GM23248 (cell line): ENCODE data around the gene DNAI2. TPM values are rescaled to one million over a fixed set of nuclear protein-coding genes. Genes with fewer than 3 reads are reported as not detected.

Experiments used
- DNase-seq: peaks from one replicate; pipeline ENCODE4 v3.0.0-alpha.2; 2015
- H2AFZ ChIP-seq: fragments of 200-600 bp; sonication (generic); 2 replicates; pipeline ENCODE4 v1.6.1; 2016; ENCODE audit warnings: antibody characterized with exemption
- H3F3A ChIP-seq: fragments of 200-600 bp; sonication (generic); 2 replicates; pipeline ENCODE4 v1.6.1; 2016; ENCODE audit warnings: mild to moderate bottlenecking, antibody characterized with exemption, mixed run types; ENCODE audit not compliant: insufficient read depth
- H3K27ac ChIP-seq: fragments of 200-600 bp; sonication (generic); 2 replicates; pipeline ENCODE4 v1.5.1; 2016; ENCODE audit warnings: mild to moderate bottlenecking
- H3K27me3 ChIP-seq: fragments of 200-600 bp; sonication (generic); replicated peaks from 2 replicates; pipeline ENCODE4 v1.6.1; 2016; ENCODE audit warnings: mild to moderate bottlenecking; ENCODE audit not compliant: insufficient read depth
- H3K36me3 ChIP-seq: fragments of 200-600 bp; sonication (generic); 2 replicates; pipeline ENCODE4 v1.6.1; 2016; ENCODE audit warnings: low read depth, mild to moderate bottlenecking
- H3K4me1 ChIP-seq: fragments of 200-600 bp; sonication (generic); 2 replicates; pipeline ENCODE4 v1.6.1; 2016; ENCODE audit warnings: mild to moderate bottlenecking; ENCODE audit not compliant: insufficient read depth
- H3K4me2 ChIP-seq: fragments of 200-600 bp; sonication (generic); one replicate; pipeline ENCODE4 v1.6.1; 2016; ENCODE audit warnings: mild to moderate bottlenecking; ENCODE audit not compliant: unreplicated experiment
- H3K4me3 ChIP-seq: fragments of 200-600 bp; sonication (generic); 2 replicates; pipeline ENCODE4 v1.5.1; 2016; ENCODE audit warnings: mild to moderate bottlenecking
- H3K79me2 ChIP-seq: fragments of 200-600 bp; sonication (generic); 2 replicates; pipeline ENCODE4 v1.6.1; 2016; ENCODE audit warnings: mild to moderate bottlenecking; ENCODE audit not compliant: insufficient read depth
- H3K9ac ChIP-seq: fragments of 200-600 bp; sonication (generic); 2 replicates; pipeline ENCODE4 v1.6.1; 2016; ENCODE audit warnings: mild to moderate bottlenecking
- H3K9me2 ChIP-seq: fragments of 200-600 bp; sonication (generic); 2 replicates; pipeline ENCODE4 v1.6.1; 2016; ENCODE audit warnings: mixed run types, mild to moderate bottlenecking, moderate library complexity; ENCODE audit not compliant: insufficient read depth
- H3K9me3 ChIP-seq: fragments of 200-600 bp; sonication (generic); one replicate; pipeline ENCODE4 v1.6.1; 2017; ENCODE audit warnings: low read depth
- H4K20me1 ChIP-seq: fragments of 200-600 bp; sonication (generic); 2 replicates; pipeline ENCODE4 v1.6.0; 2016; ENCODE audit not compliant: insufficient read depth
- EZH2 ChIP-seq: fragments of 200-600 bp; sonication (generic); IDR thresholded peaks from 2 replicates; pipeline ENCODE4 v1.6.1; 2018; ENCODE audit warnings: antibody characterized with exemption, mild to moderate bottlenecking; ENCODE audit not compliant: insufficient read depth, poor library complexity, severe bottlenecking
- EZH2phosphoT487 ChIP-seq: fragments of 200-600 bp; sonication (generic); IDR thresholded peaks from 2 replicates; pipeline ENCODE4 v1.6.1; 2018; ENCODE audit warnings: antibody characterized with exemption, moderate library complexity, mild to moderate bottlenecking, low read depth; ENCODE audit not compliant: insufficient read depth
- WGBS, 2 experiments: methylation state at CpG; one replicate each; pipeline ENCODE4 v1.1.6; 2015 to 2017; ENCODE audit warnings: low lambda C conversion rate in 2 of 2, low coverage in 1 of 2; ENCODE audit errors: missing lambda C conversion rate in 2 of 2; 5-methylcytosine and 5-hydroxymethylcytosine counted together
- in situ Hi-C: fragments of 300-500 bp; cut with MboI; formaldehyde crosslinking; loops from 2 replicates; pipeline ENCODE4 v1.15.0; 2020
- polyA plus RNA-seq: library from polyadenylated mRNA; unstranded; fragments of >200 nt; fragmentation: Nextera tagmentation; extraction: Ambion mirVana; gene quantifications from 2 replicates; pipeline ENCODE4 v1.2.1, GENCODE V29; 2016
- total RNA-seq: library from RNA; depleted of rRNA; stranded (reverse); fragments of >200 nt; shearing (Covaris generic); gene quantifications from 2 replicates; pipeline ENCODE4 v1.2.3, GENCODE V29; 2014

Gene DNAI2
- total and polyA plus RNA-seq, 2 experiments from 2014 or later = not detected

GRCh38 chr17:74344658-74345057 lies 70.6 kb downstream of the DNAI2 start:
- H3K27me3 ChIP-seq = no peaks in the 10 kb centered on the region; the same call in 1 of the 2 replicates
- H3F3A ChIP-seq = no peaks in the 10 kb centered on the region
- no peaks in the 10 kb centered on the region for H3K4me1 ChIP-seq
- DNase-seq = no peak
- in situ Hi-C loops = no loop called here
- H3K9ac ChIP-seq = no peak overlapping the region
- no peak overlapping the region for H3K4me2 ChIP-seq
- H3K9me2 ChIP-seq = no peaks in the 10 kb centered on the region
- no peaks in the 10 kb centered on the region for H3K36me3 ChIP-seq
- WGBS, 2 experiments = 72 to 73% methylated on average over 21 of the region's 21 CpGs
- H2AFZ ChIP-seq = no peak overlapping the region
- H3K4me3 ChIP-seq = no peak overlapping the region
- H3K79me2 ChIP-seq = no peaks in the 10 kb centered on the region
- TF ChIP-seq EZH2phosphoT487 (no peak), EZH2 (no peak)
- no peaks in the 10 kb centered on the region for H4K20me1 ChIP-seq
- no peaks in the 10 kb centered on the region for H3K9me3 ChIP-seq
- H3K27ac ChIP-seq = no peak overlapping the region

GRCh38 chr17:74345433-74346241 lies 71.6 kb downstream of the DNAI2 start:
- 66 to 70% methylated on average over 12 to 13 of the region's 13 CpGs for WGBS, 2 experiments
- Histone ChIP-seq H3K4me1 (no peaks in the 10 kb centered on the region), H3K9me3 (no peaks in the 10 kb centered on the region), H3K4me3 (no peak overlapping the region), H3K27ac (no peak overlapping the region), H3F3A (no peaks in the 10 kb centered on the region), H3K9ac (no peak overlapping the region), H3K36me3 (no peaks in the 10 kb centered on the region), H3K27me3 (no peaks in the 10 kb centered on the region; the same call in 1 of the 2 replicates), H4K20me1 (no peaks in the 10 kb centered on the region), H2AFZ (no peak overlapping the region), H3K9me2 (no peaks in the 10 kb centered on the region), H3K79me2 (no peaks in the 10 kb centered on the region), H3K4me2 (no peak overlapping the region)
- peak; percentile 19 for DNase-seq
- TF ChIP-seq EZH2phosphoT487 (no peak), EZH2 (no peak)
- in situ Hi-C loops = no loop called here

GRCh38 chr17:74347646-74348045 lies 73.6 kb downstream of the DNAI2 start:
- DNase-seq = no peak

GRCh38 chr17:74349120-74349519 lies 75.1 kb downstream of the DNAI2 start:
- DNase-seq = no peak
- Histone ChIP-seq H3K9ac (no peak overlapping the region), H4K20me1 (no peaks in the 10 kb centered on the region), H3F3A (no peaks in the 10 kb centered on the region), H3K4me3 (no peak overlapping the region), H3K4me1 (no peaks in the 10 kb centered on the region), H3K79me2 (no peaks in the 10 kb centered on the region), H3K4me2 (no peak overlapping the region), H3K36me3 (no peaks in the 10 kb centered on the region), H2AFZ (no peak overlapping the region), H3K27ac (no peak overlapping the region), H3K9me2 (no peaks in the 10 kb centered on the region), H3K27me3 (peaks cover 24% of the 10 kb centered on the region), H3K9me3 (no peaks in the 10 kb centered on the region)
- WGBS, 2 experiments = 51 to 54% methylated on average over 19 of the region's 19 CpGs
- in situ Hi-C loops = no loop called here
- TF ChIP-seq EZH2phosphoT487 (no peak), EZH2 (no peak)

More at GRCh38 chr17:74347646-74348045, 73.6 kb downstream of the DNAI2 start:
- Histone ChIP-seq H3K4me3 (no peak overlapping the region), H3K27ac (no peak overlapping the region), H3K9ac (no peak overlapping the region), H3K36me3 (no peaks in the 10 kb centered on the region), H2AFZ (no peak overlapping the region), H3K27me3 (peaks cover 12% of the 10 kb centered on the region; the same call in 1 of the 2 replicates), H3K79me2 (no peaks in the 10 kb centered on the region), H3K9me3 (no peaks in the 10 kb centered on the region), H3K4me1 (no peaks in the 10 kb centered on the region), H4K20me1 (no peaks in the 10 kb centered on the region), H3K9me2 (no peaks in the 10 kb centered on the region), H3F3A (no peaks in the 10 kb centered on the region), H3K4me2 (no peak overlapping the region)
- in situ Hi-C loops = no loop called here
- TF ChIP-seq EZH2 (no peak), EZH2phosphoT487 (no peak)
- 61 to 67% methylated on average over 14 of the region's 14 CpGs for WGBS, 2 experiments
